Hepatic stellate cell (primary cell): Measurements from ENCODE around the gene TNC.
A peak's percentile ranks its signal among the peaks of the same experiment; 100 is the strongest.

Experiments
- DNase-seq: peaks from one replicate; pipeline ENCODE4 v3.0.0; 2011; ENCODE audit warnings: low spot score

TNC gene

GRCh38 chr9:115103746-115104477 is 14.0 kb downstream of the TNC start:
- DNase-seq: no peak

DNA sequence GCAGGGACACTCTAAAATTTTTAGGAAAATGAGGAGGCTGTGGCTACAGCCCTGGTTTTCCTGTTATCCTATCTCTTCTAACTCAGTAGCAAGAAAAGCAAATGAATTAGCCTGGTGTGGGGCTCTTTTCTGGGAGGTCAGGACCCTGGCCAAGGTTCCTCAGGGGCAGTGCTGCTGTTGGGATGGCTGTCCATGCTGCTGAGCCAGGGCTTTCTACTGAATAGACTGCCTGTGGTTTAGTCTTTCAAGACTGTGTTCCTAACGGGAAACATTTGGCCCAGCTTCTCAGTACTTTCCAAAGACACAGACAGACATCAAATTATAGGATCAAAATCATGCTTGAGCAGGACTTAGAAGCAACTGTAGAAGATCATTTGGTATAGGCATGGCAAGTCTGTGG is 18.1 kb downstream of the TNC start:
- DNase-seq: no peak

DNA sequence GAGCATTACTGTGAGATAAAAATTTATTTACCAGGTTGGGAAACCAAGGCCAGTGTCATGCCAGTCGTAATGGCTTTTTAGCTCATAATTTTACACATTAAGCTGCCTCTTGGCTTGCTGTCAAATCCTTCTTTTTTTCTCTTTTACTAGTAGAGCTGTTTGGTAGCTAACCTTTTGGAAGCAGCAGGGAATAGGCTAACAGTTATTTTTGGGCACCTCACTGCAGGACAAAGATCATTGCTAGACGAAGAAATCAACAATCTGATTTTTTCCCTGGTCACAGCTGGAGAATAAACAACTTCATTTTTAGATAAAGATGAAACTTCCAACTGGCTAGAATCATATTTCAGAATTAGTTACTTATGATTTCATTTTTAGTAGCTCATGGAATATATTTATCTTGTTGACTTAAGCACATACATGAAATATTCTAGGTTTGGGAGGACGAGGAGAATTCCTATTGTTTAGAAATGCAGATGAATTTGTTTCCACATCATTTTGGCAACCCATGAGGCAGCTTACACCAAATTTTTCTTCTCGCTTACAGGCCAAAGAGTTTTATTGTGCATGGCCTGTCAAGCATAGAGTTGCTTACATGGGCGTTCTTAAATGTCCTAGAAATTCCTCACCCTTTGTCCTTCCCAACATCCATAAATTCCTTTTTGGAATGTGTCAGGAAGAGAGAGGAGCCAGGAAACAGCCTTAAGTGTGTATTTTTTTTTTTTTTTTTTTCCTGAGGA is 19.6 kb downstream of the TNC start:
- DNase-seq: no peak

DNA sequence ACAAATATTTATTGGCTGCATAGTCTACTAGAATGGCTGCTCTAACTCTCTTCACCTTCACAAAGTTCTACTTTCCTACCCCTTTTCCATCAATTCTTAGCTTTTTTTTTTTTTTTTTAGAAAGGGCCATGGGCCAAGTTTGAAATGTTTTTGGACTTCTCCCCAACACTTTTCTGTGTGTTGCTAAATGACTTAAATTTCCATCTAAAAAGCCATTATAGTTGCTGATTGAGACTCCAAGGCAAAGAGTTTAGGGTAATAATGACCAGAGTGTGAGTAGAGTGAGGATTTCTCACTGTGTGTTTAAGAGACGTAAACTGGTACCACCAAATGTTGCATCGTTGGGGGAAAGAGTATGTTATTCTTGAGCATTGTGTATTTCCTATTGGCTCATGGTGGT is 24.4 kb downstream of the TNC start:
- DNase-seq: no peak

- no peak for DNase-seq
Measured at GRCh38 chr9:115090486-115090885, 27.5 kb downstream of the TNC start.

GRCh38 chr9:115088860-115089259 is 29.1 kb downstream of the TNC start:
- DNase-seq: no peak

- DNase-seq: no peak
Measured at GRCh38 chr9:115086886-115087285, 31.1 kb downstream of the TNC start.

DNA sequence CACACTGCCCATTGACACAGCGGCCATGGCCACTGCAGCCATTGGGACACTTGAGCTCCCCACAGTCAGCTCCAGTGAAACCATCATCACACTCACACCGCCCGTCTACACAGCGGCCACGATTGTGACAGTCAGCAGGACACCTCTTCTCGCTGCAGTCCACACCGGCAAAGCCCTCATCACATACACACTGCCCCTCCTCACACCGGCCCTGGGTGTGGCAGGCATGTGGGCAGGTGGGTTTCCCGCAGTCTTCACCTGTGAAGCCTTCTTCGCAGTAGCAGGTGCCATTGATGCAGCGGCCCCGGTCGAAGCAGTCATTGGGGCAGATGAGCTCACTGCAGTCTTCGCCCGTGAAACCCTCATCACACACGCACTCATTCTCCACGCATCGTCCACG is 31.5 kb downstream of the TNC start:
- DNase-seq: no peak

GRCh38 chr9:115085773-115086377 is 32.1 kb downstream of the TNC start:
- no peak for DNase-seq

GRCh38 chr9:115084709-115085108 is 33.2 kb downstream of the TNC start:
- DNase-seq: no peak

- DNase-seq: no peak
Measured at GRCh38 chr9:115084157-115084556, 33.8 kb downstream of the TNC start.

- no peak for DNase-seq
Measured at GRCh38 chr9:115080242-115080641, 37.7 kb downstream of the TNC start.

DNA sequence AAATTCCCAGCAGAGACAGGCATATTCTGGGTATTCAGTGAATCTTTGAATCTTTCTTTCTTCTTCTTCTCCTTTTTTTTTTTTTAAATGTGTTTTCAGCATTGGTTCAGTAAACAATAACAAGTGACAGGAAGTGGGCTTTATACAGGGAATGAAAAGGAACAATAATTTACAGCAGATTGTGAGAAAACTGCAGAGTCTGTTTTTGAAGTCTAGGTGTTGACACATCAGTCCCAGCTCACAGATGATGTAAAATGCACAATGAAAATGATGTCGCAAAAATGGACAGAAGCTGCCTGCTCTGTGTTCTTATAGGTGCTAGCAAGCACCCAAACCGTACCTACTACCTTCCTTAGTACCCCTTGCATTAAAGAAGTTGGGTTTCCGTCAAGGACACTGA is 38.8 kb downstream of the TNC start:
- DNase-seq: no peak

DNA sequence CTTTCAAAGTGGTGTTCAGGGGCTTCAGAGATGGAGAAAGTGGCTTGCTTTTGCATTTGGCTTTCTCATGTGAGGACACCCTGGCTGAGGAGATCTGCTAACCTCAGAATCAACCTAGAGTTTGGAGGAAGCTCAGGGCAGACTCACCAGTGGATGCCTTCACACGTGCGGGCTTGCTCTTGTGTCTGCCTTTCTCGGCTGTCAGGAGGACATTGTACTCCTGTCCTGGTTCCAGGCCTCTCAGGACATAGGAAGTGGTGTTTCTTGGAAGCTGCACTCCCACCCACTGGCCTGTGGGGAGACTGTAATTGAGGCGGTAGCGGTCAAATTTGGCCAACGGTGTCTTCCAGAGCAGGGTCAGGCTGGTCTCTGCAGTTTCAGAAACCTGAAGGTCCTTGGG is 44.5 kb downstream of the TNC start:
- DNase-seq: no peak

DNA sequence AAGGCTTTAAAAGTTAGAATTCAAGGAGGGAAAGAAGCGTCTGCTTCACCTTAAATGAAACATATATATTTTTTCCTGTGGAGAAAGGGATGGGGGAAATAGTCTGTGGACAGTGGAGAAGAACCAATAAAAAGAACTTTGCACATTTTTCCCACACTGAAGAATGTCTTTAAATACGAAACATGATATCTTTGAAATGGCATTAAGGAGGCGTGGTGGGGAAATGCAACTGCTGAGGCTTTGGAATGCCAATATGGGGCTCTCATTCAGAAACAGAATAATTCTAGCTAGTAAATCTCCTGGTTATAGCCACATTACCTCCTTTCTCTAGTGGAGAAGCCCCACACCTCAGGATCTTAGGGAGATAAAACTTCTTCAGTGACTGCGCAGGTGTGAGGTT is 46.8 kb downstream of the TNC start:
- no peak for DNase-seq

GRCh38 chr9:115069771-115070170 is 48.2 kb downstream of the TNC start:
- DNase-seq: no peak

- no peak for DNase-seq
Measured at GRCh38 chr9:115069302-115069701, 48.7 kb downstream of the TNC start.

DNA sequence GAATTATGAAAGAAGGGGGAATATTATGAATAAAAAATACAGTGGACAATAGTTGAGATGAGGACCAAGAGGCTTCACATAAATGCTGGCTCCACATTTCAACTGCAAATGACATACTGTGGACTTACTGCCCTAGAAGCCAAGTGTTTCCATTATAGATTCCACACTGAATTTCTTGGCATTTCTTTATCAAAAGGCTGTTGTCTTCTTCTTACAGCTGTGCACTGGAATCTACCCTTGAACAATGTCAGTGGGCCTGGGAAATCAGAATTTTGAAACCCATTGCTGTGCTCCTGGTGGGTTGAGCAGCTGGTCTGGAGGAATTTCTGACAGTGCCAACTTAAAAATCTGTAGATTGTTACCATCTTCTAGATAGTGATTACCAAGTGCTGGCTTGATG is 49.9 kb downstream of the TNC start:
- DNase-seq: no peak

DNA sequence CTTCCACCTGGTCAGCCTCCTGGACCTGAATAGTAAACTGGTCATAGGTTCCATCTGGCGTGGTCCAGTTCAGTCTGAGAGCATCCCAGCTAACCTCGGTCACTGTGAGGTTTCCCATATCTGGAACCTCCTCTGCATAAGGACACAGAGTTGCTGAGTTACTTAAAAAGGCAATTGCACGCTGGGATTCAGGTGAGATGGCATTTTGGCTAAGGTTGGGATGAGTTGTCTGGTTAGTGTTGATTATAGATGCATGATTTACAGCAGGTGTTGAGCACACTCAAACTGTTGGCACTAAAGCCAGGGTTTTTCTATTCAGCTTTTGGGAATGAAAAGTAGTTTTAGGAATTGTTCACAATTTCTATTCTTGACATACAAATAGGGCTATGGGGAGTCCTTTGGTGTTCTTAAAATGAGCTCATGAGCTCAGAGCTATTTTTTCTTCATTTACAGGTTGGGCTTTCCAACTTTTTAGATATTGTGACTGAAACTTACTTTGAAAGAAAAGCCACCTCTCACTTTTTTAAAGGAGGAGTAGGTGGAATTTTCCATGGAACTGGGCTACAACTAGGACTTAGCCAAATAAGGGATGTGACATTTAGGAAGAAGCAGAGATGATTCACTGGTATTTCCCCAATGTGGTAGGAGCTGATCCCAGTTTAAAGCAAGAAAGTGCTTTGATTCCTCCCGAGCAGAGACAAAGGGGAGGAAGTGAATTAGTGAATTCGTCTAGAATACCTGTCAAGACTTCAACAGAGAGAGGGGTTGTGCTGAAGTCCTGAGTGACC is 54.7 kb downstream of the TNC start:
- DNase-seq: peak; percentile 44

GRCh38 chr9:115058684-115059315 is 59.2 kb downstream of the TNC start:
- DNase-seq: peak; percentile 48

DNA sequence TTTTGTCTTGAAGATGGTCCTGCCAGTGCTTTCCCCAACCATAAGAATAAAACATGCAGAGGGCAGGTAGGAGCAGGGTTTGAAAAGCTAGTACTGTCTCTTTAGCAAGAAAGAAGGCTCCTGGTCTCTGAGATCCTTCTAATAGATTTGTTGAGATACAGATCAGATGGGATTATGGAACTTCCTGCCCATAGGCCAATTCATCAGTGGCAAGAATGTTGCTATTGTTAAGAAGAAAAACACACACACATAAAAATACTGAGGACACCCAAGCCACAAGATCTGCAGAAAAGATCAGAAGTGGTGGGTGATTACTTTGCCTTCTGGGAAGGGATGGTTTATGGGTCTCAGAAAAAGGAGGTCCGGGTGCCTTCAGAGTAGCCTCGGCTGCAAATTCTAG is 59.8 kb downstream of the TNC start:
- DNase-seq: no peak

GRCh38 chr9:115057559-115057958 is 60.4 kb downstream of the TNC start:
- no peak for DNase-seq
